ENCODE measurements around the gene CFHR2. TPM values are rescaled to one million over a fixed set of nuclear protein-coding genes. Genes with fewer than 3 reads are reported as not detected.
"Not testable (repeated sequence)": the region's sequence is repeated elsewhere in the genome, so short reads cannot be mapped to it uniquely, and the experiment has no call there.

CFHR2 gene
- total RNA-seq, 1 donor from 2014 or later = not detected

DNA sequence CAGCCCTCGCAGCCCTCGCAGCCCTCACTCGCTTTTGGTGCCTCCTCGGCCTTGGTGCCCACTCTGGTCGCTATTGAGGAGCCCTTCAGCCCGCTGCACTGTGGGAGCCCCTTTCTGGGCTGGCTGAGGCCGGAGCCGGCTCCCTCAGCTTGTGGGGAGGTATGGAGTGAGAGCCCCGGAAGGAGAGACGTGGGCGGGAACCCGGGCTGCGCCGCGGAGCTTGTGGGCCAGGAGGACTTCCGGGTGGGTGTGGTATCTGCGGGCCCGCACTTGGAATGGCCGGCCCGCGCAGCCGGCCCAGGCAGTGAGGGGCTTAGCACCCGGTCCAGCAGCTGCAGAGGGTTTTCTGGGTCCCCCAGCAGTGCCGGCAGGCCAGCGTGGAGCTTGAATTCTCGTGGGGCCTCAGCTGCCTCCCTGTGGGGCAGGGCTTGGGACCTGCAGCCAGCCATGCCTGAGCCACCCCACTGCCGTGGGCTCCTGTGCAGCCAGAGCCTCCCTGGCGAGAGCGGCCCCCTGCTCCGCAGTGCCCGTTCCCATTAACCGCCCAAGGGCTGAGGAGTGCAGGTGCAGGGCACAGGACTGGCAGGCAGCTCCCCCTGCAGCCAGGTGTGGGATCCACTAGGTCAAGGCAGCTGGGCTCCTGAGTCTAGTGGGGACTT, 9.9 kb upstream of the CFHR2 start:
- Histone ChIP-seq H3K4me3 (ENCODE audit: low read depth, low read length) (no peak overlapping the region), H3K36me3 (ENCODE audit: control insufficient read depth, insufficient read depth, low read length) (no peaks in the 10 kb centered on the region), H3K27me3 (ENCODE audit: control insufficient read depth, insufficient read depth, low read length) (no peaks in the 10 kb centered on the region)
- no peak for TF ChIP-seq CTCF (IDR thresholded peaks at IDR 0.05; ENCODE audit: insufficient read depth, low read length, poor library complexity, severe bottlenecking)
- DNase-seq (ENCODE audit: low read depth) = no peak

DNA sequence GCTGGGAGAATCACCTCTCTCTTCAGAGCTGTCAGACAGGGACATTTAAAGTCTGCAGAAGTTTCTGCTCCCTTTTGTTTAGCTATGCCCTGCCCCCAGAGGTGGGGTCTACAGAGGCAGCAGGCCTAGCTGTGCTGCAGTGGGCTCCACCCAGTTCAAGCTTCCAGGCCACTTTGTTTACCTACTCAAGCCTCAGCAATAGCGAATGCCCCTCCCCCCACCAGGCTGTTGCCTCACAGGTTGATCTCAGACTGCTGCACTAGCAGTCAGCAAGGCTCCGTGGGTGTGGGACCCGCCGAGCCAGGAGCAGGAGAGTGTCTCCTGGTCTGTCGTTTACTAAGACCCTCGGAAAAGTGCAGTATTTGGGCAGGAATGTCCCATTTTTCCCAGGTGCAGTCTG, 2.1 kb upstream of the CFHR2 start:
- not testable (repeated sequence) for H3K27me3 ChIP-seq (ENCODE audit: control insufficient read depth, insufficient read depth, low read length); H3K4me3 ChIP-seq (ENCODE audit: low read depth, low read length); DNase-seq (ENCODE audit: low read depth); H3K36me3 ChIP-seq (ENCODE audit: control insufficient read depth, insufficient read depth, low read length)

GRCh38 chr1:196951711-196952394, 8.3 kb downstream of the CFHR2 start:
- no peaks in the 10 kb centered on the region for H3K27me3 ChIP-seq (ENCODE audit: control insufficient read depth, insufficient read depth, low read length)
- TF ChIP-seq CTCF (IDR thresholded peaks at IDR 0.05; ENCODE audit: insufficient read depth, low read length, poor library complexity, severe bottlenecking) = no peak
- H3K4me3 ChIP-seq (ENCODE audit: low read depth, low read length) = no peak overlapping the region
- DNase-seq (ENCODE audit: low read depth) = no peak
- H3K36me3 ChIP-seq (ENCODE audit: control insufficient read depth, insufficient read depth, low read length) = no peaks in the 10 kb centered on the region

- no peaks in the 10 kb centered on the region for H3K36me3 ChIP-seq (ENCODE audit: control insufficient read depth, insufficient read depth, low read length)
- DNase-seq (ENCODE audit: low read depth) = no peak
- H3K4me3 ChIP-seq (ENCODE audit: low read depth, low read length) = no peak overlapping the region
- H3K27me3 ChIP-seq (ENCODE audit: control insufficient read depth, insufficient read depth, low read length) = no peaks in the 10 kb centered on the region
- no peak for TF ChIP-seq CTCF (IDR thresholded peaks at IDR 0.05; ENCODE audit: insufficient read depth, low read length, poor library complexity, severe bottlenecking)
These were observed 11.2 kb downstream of the CFHR2 start for GRCh38 chr1:196954778-196955177.

DNA sequence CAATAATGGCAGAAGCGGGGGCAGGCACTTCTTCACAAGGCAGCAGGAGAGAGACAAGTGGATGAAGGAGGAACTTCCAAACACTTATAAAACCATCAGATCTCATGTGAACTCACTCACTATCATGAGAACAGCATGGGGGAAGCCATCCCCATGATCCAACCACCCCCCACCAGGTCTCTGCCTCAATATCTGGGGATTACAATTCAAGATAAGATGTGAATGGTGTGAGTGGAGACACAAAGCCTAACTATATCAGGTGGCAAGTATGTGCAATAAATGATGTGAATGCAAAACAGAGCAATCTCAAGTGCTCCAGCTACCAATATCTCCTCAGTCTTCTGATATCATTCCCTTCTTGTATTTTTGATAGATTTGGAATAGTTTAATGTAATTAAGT, 12.4 kb downstream of the CFHR2 start:
- no peak for TF ChIP-seq CTCF (IDR thresholded peaks at IDR 0.05; ENCODE audit: insufficient read depth, low read length, poor library complexity, severe bottlenecking)
- no peak overlapping the region for H3K4me3 ChIP-seq (ENCODE audit: low read depth, low read length)
- H3K27me3 ChIP-seq (ENCODE audit: control insufficient read depth, insufficient read depth, low read length) = no peaks in the 10 kb centered on the region
- H3K36me3 ChIP-seq (ENCODE audit: control insufficient read depth, insufficient read depth, low read length) = no peaks in the 10 kb centered on the region
- DNase-seq (ENCODE audit: low read depth) = no peak

DNA sequence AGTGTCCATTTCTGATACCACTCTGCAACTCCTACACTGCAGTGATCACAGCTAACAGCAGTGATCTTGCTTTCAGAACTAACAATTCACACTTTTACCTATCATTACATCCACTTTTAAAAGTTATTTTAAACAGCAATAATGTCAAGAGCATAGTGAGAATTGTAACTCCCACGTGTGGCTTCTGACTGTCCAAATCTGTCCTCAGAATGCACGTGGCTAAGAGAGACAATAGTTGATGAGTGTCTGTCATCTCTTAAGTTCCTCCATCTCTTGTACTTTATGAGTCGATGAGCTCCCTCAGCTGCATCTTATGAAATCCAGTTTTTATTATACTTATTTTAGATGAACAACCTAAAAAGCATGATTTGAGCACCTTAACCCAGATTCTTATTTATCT, 17.3 kb downstream of the CFHR2 start:
- H3K27me3 ChIP-seq (ENCODE audit: control insufficient read depth, insufficient read depth, low read length) = no peaks in the 10 kb centered on the region
- no peak for DNase-seq (ENCODE audit: low read depth)
- TF ChIP-seq CTCF (IDR thresholded peaks at IDR 0.05; ENCODE audit: insufficient read depth, low read length, poor library complexity, severe bottlenecking) = no peak
- no peaks in the 10 kb centered on the region for H3K36me3 ChIP-seq (ENCODE audit: control insufficient read depth, insufficient read depth, low read length)
- H3K4me3 ChIP-seq (ENCODE audit: low read depth, low read length) = no peak overlapping the region
